Measurements from ENCODE around the gene PRDM7. TPM values are rescaled to one million over a fixed set of nuclear protein-coding genes. Genes with fewer than 3 reads are reported as not detected.
"Not testable (repeated sequence)": the region's sequence is repeated elsewhere in the genome, so short reads cannot be mapped to it uniquely, and the experiment has no call there.

PRDM7 gene
- total RNA-seq, 1 donor from 2014 or later = not detected

DNA sequence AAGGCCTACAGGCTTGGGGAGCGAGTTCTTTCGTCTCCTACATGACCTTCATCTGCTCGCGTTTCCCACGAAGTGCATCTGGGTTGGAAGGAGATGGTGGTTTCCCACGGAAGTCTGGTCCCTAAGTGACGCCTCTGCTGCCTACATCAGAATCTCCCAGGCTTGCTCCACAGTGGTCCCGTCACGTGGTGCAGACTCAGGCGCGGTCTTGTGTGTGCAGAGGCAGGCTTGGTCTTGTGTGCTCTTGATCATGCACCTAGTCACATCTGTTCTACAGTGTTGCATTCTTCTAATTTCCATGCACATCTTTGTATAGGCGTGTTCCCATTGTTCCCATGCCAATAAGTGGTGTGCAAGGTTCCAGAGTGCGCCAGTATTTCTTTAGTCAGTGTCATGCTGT, 27.6 kb upstream of the PRDM7 start:
- H3K9me3 Mint-ChIP-seq (ENCODE audit: unreplicated experiment); H3K9me3 ChIP-seq (ENCODE audit: insufficient read depth, low read depth, low read length); FAIRE-seq; H3K4me1 Mint-ChIP-seq (ENCODE audit: low read depth, unreplicated experiment); H3K4me3 ChIP-seq (ENCODE audit: insufficient read depth, low read depth, low read length); H3K4me2 ChIP-seq (ENCODE audit: low read length); H3K4me3 Mint-ChIP-seq (ENCODE audit: unreplicated experiment); H3K27ac ChIP-seq (ENCODE audit: low read depth, low read length); H3K79me2 ChIP-seq (ENCODE audit: insufficient read depth, low read length); H3K36me3 ChIP-seq (ENCODE audit: insufficient read depth, low read length); H3K27me3 ChIP-seq (ENCODE audit: insufficient read depth, low read length); H4K20me1 ChIP-seq (ENCODE audit: insufficient read depth, low read length); DNase-seq (ENCODE audit: low read depth); H3K27me3 Mint-ChIP-seq (ENCODE audit: low read depth, unreplicated experiment); H3K4me1 ChIP-seq (ENCODE audit: insufficient read depth, low read length); H2AFZ ChIP-seq (ENCODE audit: low read depth, low read length); H3K27ac Mint-ChIP-seq (ENCODE audit: unreplicated experiment); H3K36me3 Mint-ChIP-seq (ENCODE audit: low read depth, unreplicated experiment); H3K9ac ChIP-seq (ENCODE audit: low read length): not testable (repeated sequence)

DNA sequence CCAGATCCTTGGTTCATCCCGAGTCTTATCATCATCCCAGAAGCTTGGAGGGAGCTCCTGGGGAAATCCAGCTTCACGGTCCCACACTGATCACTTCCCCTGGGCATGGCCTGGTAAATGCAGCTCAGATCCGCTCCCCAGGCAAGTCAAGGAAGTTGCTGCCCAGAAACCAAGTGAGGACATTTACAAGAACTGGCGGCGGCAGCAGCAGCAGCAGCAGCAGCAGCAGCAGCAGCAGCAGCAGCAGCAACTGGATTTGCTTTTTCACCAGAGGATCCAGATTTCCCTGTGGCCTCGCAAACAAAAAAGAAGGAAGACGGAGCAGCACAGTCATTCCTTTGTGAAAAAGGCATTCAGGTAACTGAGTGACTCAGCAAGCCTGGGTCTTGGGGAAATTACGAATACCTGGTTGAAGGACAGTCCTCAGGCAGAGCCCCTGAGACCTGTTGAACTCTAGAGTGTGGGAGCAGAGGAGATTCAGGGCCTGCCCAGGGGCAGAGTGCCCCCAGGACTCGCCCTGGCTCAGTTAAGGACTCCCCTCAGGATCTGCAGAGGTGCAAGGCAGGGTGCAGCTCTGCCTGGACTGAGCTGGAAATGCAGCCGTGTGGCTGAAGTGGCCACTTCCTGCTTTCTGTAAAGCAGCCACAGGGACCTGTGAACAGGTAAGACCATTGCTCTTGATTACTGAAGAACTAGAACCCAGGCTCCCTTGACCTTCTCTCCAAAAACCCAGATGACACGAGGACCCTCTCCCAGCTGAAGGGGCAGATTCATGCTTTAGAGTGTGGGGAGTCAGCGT, 25.2 kb upstream of the PRDM7 start:
- not testable (repeated sequence) for H3K27ac ChIP-seq (ENCODE audit: low read depth, low read length); H3K27me3 ChIP-seq (ENCODE audit: insufficient read depth, low read length); H2AFZ ChIP-seq (ENCODE audit: low read depth, low read length); H3K27ac Mint-ChIP-seq (ENCODE audit: unreplicated experiment); H3K36me3 Mint-ChIP-seq (ENCODE audit: low read depth, unreplicated experiment); H3K4me1 ChIP-seq (ENCODE audit: insufficient read depth, low read length); H4K20me1 ChIP-seq (ENCODE audit: insufficient read depth, low read length); DNase-seq (ENCODE audit: low read depth); H3K79me2 ChIP-seq (ENCODE audit: insufficient read depth, low read length); H3K4me3 ChIP-seq (ENCODE audit: insufficient read depth, low read depth, low read length); H3K27me3 Mint-ChIP-seq (ENCODE audit: low read depth, unreplicated experiment); H3K4me2 ChIP-seq (ENCODE audit: low read length); H3K9ac ChIP-seq (ENCODE audit: low read length); H3K9me3 ChIP-seq (ENCODE audit: insufficient read depth, low read depth, low read length); H3K4me1 Mint-ChIP-seq (ENCODE audit: low read depth, unreplicated experiment); H3K4me3 Mint-ChIP-seq (ENCODE audit: unreplicated experiment); H3K36me3 ChIP-seq (ENCODE audit: insufficient read depth, low read length); H3K9me3 Mint-ChIP-seq (ENCODE audit: unreplicated experiment); FAIRE-seq

DNA sequence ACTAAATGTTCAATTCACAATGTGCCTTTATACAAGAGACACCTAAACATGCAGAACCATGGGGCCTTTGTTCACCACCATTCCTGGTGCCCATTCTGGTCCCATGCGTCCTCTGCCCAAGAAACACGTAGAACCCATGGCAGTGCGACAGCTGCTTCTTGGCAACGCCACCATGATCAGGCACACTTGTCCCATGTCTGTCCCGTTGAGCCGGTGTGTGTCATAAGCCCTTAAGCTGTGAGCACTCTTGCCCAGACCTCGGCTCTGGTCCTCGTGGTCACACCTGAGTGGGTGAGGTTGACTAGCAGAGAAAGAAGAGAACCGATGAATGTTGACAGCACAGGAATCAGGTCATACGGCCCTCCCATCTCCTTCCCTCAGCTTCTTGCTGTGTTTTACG, 24.2 kb upstream of the PRDM7 start:
- not testable (repeated sequence) for H3K79me2 ChIP-seq (ENCODE audit: insufficient read depth, low read length); H3K9me3 ChIP-seq (ENCODE audit: insufficient read depth, low read depth, low read length); H3K27me3 Mint-ChIP-seq (ENCODE audit: low read depth, unreplicated experiment); H3K4me1 Mint-ChIP-seq (ENCODE audit: low read depth, unreplicated experiment); H3K27ac ChIP-seq (ENCODE audit: low read depth, low read length); H3K9ac ChIP-seq (ENCODE audit: low read length); H3K4me1 ChIP-seq (ENCODE audit: insufficient read depth, low read length); H3K36me3 Mint-ChIP-seq (ENCODE audit: low read depth, unreplicated experiment); H3K9me3 Mint-ChIP-seq (ENCODE audit: unreplicated experiment); H4K20me1 ChIP-seq (ENCODE audit: insufficient read depth, low read length); DNase-seq (ENCODE audit: low read depth); H3K27ac Mint-ChIP-seq (ENCODE audit: unreplicated experiment); H3K4me2 ChIP-seq (ENCODE audit: low read length); H3K4me3 Mint-ChIP-seq (ENCODE audit: unreplicated experiment); H3K27me3 ChIP-seq (ENCODE audit: insufficient read depth, low read length); H3K36me3 ChIP-seq (ENCODE audit: insufficient read depth, low read length); H3K4me3 ChIP-seq (ENCODE audit: insufficient read depth, low read depth, low read length); H2AFZ ChIP-seq (ENCODE audit: low read depth, low read length); FAIRE-seq

DNA sequence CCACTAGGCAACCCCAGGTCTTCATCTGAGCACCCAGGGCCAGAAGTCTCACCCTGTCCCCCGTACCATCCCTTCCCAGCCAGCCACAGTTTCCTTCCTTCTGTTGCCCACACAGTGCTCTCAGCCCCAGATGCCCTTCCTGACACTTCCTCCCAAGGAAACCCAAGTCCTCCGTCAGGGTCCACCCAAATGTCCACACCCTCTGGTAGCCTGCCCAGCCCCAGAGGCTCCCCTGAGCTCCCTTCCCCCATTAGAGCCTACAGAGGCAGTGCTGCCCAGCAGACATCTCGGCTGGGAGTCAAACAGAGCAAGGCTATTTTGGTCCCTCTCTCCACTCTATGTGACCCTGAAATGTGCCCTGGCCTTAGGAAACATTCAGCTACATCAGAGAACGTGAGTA, 23.7 kb upstream of the PRDM7 start:
- FAIRE-seq; H3K4me3 Mint-ChIP-seq (ENCODE audit: unreplicated experiment); H3K4me2 ChIP-seq (ENCODE audit: low read length); H3K9ac ChIP-seq (ENCODE audit: low read length); H3K36me3 Mint-ChIP-seq (ENCODE audit: low read depth, unreplicated experiment); H3K9me3 Mint-ChIP-seq (ENCODE audit: unreplicated experiment); H3K9me3 ChIP-seq (ENCODE audit: insufficient read depth, low read depth, low read length); H3K4me1 Mint-ChIP-seq (ENCODE audit: low read depth, unreplicated experiment); H3K4me1 ChIP-seq (ENCODE audit: insufficient read depth, low read length); H3K4me3 ChIP-seq (ENCODE audit: insufficient read depth, low read depth, low read length); H2AFZ ChIP-seq (ENCODE audit: low read depth, low read length); H3K27ac Mint-ChIP-seq (ENCODE audit: unreplicated experiment); H3K27me3 ChIP-seq (ENCODE audit: insufficient read depth, low read length); H3K27ac ChIP-seq (ENCODE audit: low read depth, low read length); DNase-seq (ENCODE audit: low read depth); H4K20me1 ChIP-seq (ENCODE audit: insufficient read depth, low read length); H3K27me3 Mint-ChIP-seq (ENCODE audit: low read depth, unreplicated experiment); H3K36me3 ChIP-seq (ENCODE audit: insufficient read depth, low read length); H3K79me2 ChIP-seq (ENCODE audit: insufficient read depth, low read length): not testable (repeated sequence)

DNA sequence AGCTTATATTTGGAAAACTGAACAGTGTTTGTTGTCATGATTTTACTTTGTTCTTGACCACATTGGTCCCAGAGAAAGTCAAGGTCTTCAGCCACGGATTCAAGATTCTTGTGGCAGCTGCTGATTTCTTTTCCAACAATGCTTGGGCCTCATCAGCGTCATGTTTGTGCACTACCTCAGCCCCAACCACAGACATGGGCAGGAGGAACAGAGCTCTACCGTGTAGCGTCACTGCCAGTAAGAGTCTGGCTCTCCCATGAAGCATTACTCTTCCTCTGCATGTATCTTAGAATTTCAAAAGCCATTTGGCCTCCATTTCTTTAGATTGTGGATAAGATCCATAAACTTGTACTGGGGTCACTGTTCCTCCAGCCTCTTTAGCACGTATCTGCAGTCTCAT, 23.1 kb upstream of the PRDM7 start:
- not testable (repeated sequence) for H3K36me3 Mint-ChIP-seq (ENCODE audit: low read depth, unreplicated experiment); H3K79me2 ChIP-seq (ENCODE audit: insufficient read depth, low read length); H3K4me3 Mint-ChIP-seq (ENCODE audit: unreplicated experiment); H3K4me1 ChIP-seq (ENCODE audit: insufficient read depth, low read length); H3K9me3 Mint-ChIP-seq (ENCODE audit: unreplicated experiment); H3K4me1 Mint-ChIP-seq (ENCODE audit: low read depth, unreplicated experiment); H3K27me3 Mint-ChIP-seq (ENCODE audit: low read depth, unreplicated experiment); FAIRE-seq; H3K27ac ChIP-seq (ENCODE audit: low read depth, low read length); H3K27ac Mint-ChIP-seq (ENCODE audit: unreplicated experiment); H3K27me3 ChIP-seq (ENCODE audit: insufficient read depth, low read length); H3K36me3 ChIP-seq (ENCODE audit: insufficient read depth, low read length); H3K4me3 ChIP-seq (ENCODE audit: insufficient read depth, low read depth, low read length); H4K20me1 ChIP-seq (ENCODE audit: insufficient read depth, low read length); DNase-seq (ENCODE audit: low read depth); H3K9me3 ChIP-seq (ENCODE audit: insufficient read depth, low read depth, low read length); H3K9ac ChIP-seq (ENCODE audit: low read length); H3K4me2 ChIP-seq (ENCODE audit: low read length); H2AFZ ChIP-seq (ENCODE audit: low read depth, low read length)

DNA sequence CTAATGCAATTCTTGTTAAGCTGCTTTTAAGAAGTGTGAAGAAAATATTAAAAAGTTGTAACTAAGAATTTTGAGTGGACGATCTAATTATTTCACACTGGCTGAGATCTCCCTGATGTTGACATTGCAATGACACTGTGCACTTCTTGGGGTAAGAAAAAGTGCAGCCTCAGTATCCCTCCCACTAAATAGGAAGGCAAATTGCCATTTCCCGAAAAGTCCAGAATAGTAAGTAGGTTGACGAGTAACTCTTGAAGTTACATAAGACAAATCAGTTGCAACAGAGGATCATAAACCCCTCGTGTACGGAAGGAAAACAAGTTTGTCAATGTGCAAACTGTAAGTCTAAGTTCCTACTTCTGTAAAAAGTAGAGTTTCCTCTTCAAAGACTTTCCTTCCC, 21.8 kb upstream of the PRDM7 start:
- not testable (repeated sequence) for H3K27me3 ChIP-seq (ENCODE audit: insufficient read depth, low read length); H3K4me3 ChIP-seq (ENCODE audit: insufficient read depth, low read depth, low read length); H3K36me3 ChIP-seq (ENCODE audit: insufficient read depth, low read length); H3K4me2 ChIP-seq (ENCODE audit: low read length); H3K9me3 ChIP-seq (ENCODE audit: insufficient read depth, low read depth, low read length); H3K36me3 Mint-ChIP-seq (ENCODE audit: low read depth, unreplicated experiment); H3K27ac ChIP-seq (ENCODE audit: low read depth, low read length); DNase-seq (ENCODE audit: low read depth); H3K27ac Mint-ChIP-seq (ENCODE audit: unreplicated experiment); FAIRE-seq; H3K27me3 Mint-ChIP-seq (ENCODE audit: low read depth, unreplicated experiment); H4K20me1 ChIP-seq (ENCODE audit: insufficient read depth, low read length); H3K4me3 Mint-ChIP-seq (ENCODE audit: unreplicated experiment); H3K4me1 ChIP-seq (ENCODE audit: insufficient read depth, low read length); H3K9me3 Mint-ChIP-seq (ENCODE audit: unreplicated experiment); H3K79me2 ChIP-seq (ENCODE audit: insufficient read depth, low read length); H3K9ac ChIP-seq (ENCODE audit: low read length); H2AFZ ChIP-seq (ENCODE audit: low read depth, low read length); H3K4me1 Mint-ChIP-seq (ENCODE audit: low read depth, unreplicated experiment)
